GM21737 (cell line): ENCODE results near the gene C2.
A peak's percentile ranks its signal among the peaks of the same experiment; 100 is the strongest.

Experiments
- ATAC-seq: cut with Tn5 transposase; IDR thresholded peaks from one replicate; pipeline ENCODE4 v1.9.1; 2021; ENCODE audit warnings: mild to moderate bottlenecking, moderate library complexity; ENCODE audit not compliant: unreplicated experiment

C2 gene

DNA sequence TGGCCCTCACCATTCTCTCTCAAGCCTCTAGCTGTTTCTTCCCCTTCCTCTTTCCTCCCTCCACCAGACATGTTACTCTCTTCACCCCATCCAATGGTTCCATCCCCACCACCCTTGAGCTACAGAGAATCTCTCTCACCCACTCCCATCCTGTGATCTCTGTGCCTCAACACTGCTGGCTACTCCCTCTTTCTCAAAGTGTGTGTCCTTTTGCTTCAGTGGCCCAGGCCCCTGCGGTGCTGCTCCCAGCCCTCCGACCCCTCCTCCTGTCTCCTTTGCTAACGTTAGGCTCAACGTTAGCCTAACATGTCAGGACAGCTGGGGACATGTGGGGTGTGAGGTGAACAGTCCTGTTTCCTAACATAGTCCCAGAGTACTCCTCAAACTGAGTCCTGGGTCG lies 25.4 kb downstream of the C2 start:
- no peak for ATAC-seq

DNA sequence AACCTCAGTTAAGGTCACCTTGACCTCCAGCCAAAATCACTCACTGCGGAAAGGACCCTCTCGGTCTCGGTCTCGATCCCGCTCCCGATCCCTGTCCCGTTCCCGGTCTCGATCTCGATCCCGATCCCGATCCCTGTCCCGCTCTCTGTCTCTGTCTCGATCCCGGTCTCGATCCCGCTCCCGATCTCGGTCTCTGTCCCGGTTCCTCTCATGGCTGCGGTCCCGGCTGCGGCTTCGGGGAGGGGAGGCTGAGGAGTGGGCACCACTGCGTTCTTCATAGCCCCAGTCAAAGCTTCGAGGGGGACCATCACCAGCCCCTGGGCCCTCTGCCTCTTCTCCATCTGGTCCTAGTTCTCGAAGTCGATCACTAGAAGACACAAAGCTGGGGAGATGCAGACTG lies 27.0 kb downstream of the C2 start:
- no peak for ATAC-seq

DNA sequence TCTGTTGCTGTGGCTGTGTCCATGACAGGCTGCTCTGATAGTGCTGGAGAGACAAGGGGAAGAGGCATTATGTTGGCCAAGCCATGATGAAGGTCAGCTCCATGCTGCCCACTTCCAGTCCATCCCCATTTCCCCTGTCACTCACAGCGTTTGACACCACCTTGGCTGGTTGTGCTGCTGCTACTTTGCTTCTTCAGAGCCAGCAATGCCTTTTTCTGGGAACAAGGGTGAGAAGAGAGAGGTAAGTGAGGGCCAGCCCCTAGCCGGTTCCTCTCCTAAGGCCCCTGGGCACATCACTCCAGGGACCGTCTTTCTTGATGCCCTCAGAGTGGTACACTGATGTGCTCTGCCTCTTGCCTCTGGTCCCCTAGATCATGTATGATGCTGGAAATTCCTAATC lies 29.3 kb downstream of the C2 start:
- ATAC-seq, result no peak

GRCh38 chr6:31958412-31958740 lies 30.9 kb downstream of the C2 start:
- ATAC-seq, result no peak

GRCh38 chr6:31958741-31959739 lies 31.5 kb downstream of the C2 start, which contains the start of the genes NELFE and SKIC2:
NELFE (minus strand) TSS chr6:31958971; CDS start chr6:31958446, 525 bp downstream.
SKIC2 (plus strand) TSS chr6:31959175; CDS start chr6:31959193, 18 bp downstream.
- peak; percentile 95 for ATAC-seq

GRCh38 chr6:31961616-31962015 lies 34.1 kb downstream of the C2 start:
- no peak for ATAC-seq

DNA sequence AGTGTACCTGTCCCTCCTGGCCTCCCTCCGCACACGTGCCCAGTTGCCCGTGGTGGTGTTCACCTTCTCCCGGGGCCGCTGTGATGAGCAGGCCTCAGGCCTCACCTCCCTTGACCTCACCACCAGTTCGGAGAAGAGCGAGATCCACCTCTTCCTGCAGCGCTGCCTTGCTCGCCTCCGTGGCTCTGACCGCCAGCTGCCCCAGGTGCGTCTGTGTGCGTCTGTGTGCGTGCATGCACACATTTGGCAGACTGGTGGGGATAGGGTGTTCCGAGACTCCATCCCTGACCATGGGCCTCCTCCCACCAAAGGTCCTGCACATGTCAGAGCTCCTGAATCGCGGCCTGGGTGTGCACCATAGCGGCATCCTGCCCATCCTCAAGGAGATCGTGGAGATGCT lies 36.4 kb downstream of the C2 start:
- ATAC-seq, result no peak

GRCh38 chr6:31965700-31966099 lies 38.2 kb downstream of the C2 start:
- ATAC-seq, result no peak

- no peak for ATAC-seq
These were observed 39.0 kb downstream of the C2 start for GRCh38 chr6:31966506-31966905.

DNA sequence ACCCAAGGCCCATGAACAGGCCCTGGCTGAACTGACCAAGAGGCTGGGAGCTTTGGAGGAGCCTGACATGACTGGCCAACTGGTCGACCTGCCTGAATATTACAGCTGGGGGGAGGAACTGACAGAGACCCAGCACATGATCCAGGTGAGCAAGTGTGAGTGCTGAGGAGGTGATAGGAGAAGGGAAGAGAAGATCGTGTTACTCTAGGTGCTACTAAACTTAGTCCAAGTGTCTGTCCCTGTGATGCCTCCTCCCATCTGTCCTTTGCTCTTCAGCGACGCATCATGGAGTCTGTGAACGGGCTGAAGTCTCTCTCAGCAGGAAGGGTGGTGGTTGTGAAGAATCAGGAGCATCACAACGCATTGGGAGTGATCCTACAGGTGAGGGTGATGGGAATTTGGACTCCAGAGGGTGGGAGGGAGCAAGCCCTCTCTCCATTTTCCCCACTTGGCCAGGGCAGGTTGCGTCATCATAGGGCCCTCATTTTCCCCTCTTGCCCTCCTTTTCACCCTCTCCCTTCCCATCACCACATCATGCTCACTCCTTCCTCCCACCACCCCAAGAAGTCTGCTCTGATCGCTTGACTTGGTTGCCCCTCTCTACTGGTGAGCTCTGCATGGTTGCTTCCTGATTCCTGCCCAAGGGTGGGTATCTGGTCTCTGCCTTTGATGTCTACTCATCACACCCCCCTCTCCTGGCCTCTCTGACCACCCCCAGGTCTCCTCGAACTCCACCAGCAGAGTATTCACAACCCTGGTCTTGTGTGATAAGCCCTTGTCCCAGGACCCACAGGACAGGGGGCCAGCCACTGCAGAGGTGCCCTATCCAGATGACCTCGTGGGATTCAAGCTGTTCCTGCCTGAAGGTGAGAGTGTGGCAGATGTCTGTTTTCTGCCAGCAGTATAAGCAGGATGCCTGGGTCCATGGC lies 39.7 kb downstream of the C2 start:
- ATAC-seq, result no peak

GRCh38 chr6:31967926-31968320 lies 40.4 kb downstream of the C2 start:
- no peak for ATAC-seq

DNA sequence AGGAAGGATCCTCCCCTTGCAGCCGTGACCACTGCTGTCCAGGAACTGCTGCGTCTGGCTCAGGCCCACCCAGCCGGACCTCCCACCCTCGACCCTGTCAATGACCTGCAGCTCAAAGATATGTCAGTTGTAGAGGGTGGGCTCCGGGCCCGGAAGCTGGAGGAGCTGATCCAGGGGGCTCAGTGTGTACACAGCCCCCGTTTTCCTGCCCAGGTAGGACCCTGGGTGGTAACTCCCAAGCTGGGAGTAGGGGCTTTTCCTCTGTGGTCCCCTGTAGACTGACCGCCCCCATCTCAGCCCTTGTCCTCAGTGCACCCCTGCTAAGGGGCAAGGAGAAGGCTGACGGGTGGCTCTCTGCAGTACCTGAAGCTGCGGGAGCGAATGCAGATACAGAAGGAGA lies 40.8 kb downstream of the C2 start:
- no peak for ATAC-seq

DNA sequence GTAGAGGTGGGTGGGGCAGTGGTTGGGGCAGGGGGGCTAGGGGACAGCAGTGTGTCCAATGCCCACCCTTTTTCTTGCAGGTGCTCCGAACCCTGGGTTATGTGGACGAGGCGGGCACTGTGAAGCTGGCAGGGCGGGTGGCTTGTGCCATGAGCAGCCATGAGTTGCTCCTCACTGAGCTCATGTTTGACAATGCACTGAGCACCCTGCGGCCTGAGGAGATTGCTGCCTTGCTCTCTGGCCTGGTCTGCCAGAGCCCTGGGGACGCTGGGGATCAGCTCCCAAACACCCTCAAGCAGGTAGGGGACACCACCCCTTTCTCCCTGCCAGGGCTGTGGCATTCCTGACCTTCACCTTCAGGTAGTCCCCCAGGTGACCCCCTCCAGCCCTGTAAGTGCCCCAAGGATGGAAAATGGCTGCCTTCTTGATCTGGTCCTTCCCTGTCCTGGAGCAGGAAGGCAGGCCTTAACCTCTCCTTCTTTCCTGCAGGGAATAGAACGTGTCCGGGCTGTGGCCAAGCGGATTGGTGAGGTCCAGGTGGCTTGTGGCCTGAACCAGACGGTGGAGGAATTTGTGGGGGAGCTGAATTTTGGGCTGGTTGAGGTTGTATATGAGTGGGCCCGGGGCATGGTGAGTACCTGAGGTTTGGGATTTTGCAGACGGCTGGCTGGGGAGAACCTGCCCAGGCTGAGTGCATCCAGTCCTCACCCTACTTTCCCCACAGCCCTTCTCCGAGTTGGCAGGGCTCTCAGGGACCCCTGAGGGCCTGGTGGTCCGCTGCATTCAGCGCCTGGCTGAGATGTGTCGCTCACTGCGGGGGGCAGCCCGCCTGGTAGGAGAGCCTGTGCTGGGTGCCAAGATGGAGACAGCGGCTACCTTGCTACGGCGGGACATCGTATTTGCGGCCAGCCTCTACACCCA lies 41.5 kb downstream of the C2 start:
- ATAC-seq, result no peak

DNA sequence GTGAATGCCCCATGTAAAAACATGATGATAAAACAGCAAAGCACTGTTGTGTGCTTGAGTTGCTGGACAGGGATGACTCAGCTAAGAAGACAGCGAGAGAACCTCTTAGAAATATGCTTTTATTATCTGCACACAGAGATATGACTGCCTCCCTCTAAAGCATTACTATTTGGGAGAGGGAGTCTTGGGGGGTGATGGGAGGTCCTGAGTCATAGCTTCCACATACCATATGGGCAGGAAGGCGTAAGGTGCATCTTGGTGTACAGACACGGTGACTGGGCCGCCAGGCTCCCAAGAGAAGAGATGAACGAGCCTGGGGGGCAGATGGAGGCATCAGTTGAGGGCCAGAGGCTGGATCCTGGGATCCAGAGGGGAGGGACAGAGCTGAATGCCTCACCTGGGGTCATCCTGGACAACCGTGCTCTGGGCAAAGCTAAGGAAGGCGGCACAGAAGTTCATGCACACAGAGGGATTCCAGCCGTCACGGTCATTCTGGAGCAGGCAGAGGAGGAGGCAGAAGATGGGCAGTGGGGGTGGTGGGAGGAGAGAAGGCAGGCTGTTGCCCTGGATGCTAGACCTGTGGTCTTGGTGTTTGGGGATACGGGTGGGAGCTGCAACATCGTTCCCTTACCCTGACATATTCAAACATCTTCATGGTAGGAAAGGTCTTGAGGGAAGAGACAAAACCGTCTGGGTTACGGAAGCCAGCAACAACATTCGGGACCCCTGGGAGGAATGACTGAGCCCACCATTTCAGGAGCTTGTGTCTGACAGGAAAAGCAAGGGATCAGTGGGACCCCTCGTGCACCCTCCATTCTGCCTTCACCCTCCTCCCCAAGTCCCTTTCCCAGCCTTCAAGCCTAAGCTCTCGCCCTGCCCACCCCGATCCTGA lies 42.4 kb downstream of the C2 start:
- ATAC-seq, result no peak

DNA sequence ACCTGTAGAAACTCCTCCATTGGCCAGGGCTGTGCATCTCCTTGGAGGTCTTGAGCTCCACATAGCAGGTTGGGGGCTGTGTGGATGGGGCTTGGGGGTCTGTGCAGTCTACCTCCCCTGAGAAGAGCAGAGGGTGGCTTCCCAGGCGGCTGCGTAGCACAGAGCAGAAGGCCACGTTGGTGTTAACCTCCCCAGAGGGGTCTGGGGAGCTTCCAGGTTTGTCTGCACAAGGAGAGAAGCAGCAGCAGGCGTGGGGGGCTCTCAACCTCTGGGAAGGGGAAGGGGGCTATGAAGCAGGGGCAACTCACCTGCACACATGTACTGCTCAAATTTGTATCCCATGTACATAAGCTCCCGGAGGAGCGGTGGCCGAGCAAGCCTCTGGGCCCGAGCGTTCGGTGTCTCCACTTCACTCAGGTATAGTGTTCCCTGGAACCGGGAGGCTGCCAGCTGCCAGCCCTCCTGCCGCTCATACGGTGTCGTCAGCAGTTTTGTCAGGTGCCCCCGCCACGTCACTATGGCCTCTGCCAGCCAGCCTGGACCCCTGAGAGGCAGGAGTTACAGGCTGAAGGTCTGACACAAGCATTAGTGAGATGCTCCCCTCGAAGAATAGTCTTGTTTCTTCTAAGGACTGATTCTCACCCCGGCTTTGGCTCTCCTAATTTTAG lies 43.2 kb downstream of the C2 start:
- no peak for ATAC-seq

GRCh38 chr6:31971279-31971992 lies 43.9 kb downstream of the C2 start:
- no peak for ATAC-seq

- peak; percentile 79 for ATAC-seq
These were observed 44.6 kb downstream of the C2 start, which contains the start of gene DXO for GRCh38 chr6:31971993-31972708. DXO (minus strand) TSS chr6:31972138; CDS start chr6:31971675, 463 bp downstream.
